ENCODE measurements around the gene ARL8A.
"Not testable (repeated sequence)": the region's sequence is repeated elsewhere in the genome, so short reads cannot be mapped to it uniquely, and the experiment has no call there.

ARL8A gene

DNA sequence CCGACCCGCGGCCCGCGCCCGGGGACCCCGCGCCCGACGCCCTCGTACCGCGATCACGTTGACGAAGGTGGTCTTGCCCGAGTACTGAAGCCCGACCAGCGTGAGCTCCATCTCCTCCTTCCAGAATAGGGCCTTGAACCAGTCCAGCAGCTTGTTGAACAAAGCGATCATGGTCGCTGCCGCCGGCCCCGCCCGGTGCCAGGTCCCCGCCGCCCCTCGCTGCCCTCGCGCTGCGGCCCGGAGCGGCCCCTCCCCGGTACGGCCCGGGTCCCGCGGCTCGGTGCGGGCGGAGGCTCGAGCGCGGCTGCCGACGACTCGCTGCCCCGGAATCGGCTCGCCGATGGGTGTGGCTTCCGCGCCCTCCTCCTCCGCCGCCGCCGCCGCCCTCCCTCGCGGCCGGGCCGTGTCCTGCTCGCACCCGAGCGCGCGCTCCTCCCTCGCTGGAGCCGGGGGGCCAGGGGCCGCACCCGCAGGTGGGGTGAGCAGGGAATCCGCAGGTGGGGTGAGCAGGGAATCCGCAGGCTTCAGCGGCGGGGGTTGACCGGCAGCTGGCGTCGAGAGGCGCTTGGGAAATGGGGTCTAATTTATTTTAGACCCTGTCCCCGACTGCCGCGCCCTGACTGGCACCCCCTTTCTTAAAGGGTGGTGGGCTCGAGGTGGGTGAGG lies at the start of gene ARL8A:
Gene ARL8A (minus strand): TSS at position 336 of the 666 bp plus-strand sequence. CDS start 165 bp downstream, at position 171.
- no peak for DNase-seq

DNA sequence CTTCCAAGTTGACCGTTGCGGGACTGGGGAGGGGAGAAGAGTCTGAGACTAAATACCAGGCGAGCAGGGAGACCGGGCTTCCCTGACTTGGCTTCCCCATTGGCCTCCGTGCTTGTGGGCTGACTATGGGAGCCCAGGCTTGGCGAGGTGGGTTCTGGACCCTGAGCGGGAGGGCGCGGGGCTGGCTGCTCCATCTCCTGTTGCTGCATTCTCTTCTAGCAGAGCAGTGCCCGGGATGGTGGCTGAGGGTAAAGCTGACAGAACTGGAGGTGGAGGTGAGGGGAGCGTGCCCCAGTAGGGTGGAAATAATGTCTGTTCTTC lies 49.8 kb upstream of the ARL8A start:
- DNase-seq, result no peak

DNA sequence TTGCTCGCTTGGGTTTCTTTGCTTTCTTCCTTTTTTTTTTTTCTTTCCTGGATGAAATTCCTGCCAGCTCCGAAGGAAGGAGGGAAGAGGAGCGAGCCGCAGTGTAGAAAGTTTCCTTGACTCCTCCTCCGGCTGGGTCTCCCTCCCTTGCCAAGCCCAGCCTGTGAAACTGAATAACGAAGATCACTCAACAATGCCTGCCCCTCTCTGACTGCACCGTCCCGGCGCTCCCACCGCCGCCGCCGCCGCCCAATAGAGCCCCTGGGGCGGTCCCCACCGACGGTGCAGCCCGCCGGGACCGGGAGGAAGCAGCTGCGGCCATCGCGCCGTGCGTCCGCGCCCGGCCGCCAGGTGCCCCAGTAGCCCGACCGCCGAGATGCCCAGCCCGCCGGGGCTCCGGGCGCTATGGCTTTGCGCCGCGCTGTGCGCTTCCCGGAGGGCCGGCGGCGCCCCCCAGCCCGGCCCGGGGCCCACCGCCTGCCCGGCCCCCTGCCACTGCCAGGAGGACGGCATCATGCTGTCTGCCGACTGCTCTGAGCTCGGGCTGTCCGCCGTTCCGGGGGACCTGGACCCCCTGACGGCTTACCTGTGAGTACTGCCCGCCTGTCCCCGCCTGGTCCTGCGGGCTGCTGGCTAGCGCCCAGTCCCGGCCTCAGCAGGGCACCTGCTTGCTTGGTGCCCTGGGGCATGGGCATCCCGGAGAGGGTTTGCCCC lies 49.2 kb upstream of the ARL8A start, which contains the start of gene LGR6:
Gene LGR6 (plus strand): TSS at position 186 of the 714 bp plus-strand sequence. CDS start 191 bp downstream, at position 377.
- no peak for DNase-seq

DNA sequence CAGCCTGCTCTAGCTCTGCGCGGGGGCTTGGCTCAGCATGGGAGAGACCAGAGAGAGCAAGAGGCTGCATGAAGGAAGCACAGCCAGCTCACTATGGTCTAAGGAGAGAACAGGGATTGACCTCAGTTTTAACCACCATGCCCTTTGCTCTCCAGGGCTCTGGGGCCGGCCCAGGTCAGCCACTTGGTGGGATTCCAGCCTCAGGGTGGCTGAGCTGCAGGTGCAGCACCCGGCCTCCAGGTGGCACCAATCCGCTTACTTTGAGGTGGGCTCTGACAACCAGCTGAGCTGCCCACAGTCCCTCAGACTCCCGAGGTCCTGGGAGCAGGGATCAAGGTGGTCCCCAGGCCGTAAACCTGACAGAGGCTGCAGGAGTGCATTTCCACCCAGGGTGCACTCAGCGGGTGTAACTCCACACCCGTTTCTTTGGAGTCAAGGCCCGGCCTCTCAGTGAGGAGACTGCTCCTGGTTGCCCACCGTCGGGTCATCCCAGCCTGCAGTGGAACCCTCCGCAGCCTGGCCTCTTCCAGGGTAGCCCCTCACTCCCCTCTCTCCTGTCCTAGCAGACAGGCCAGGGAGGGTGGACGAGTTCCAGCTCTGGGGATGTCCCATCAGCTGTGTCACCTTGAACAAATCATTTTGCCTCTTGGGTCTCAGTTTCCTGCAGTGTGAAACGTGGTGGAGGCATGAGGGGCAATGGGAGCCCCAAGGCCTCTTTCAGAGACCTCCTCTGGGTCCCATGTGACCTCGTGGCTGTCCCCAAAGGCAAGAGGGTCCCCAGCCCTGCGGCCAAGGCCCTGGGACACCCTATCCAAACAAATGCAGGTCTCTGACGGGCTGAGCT lies 48.5 kb upstream of the ARL8A start:
- no peak for DNase-seq

DNA sequence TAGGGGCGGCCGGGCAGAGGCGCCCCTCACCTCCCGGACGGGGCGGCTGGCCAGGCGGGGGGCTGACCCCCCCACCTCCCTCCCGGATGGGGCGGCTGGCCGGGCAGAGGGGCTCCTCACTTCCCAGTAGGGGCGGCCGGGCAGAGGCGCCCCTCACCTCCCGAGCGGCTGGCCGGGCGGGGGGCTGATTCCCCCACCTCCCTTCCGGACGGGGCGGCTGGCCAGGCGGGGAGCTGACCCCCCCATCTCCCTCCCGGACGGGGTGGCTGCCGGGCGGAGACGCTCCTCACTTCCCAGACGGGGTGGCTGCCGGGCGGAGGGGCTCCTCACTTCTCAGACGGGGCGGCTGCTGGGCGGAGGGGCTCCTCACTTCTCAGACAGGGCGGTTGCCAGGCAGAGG lies 46.9 kb upstream of the ARL8A start:
- not testable (repeated sequence) for DNase-seq

DNA sequence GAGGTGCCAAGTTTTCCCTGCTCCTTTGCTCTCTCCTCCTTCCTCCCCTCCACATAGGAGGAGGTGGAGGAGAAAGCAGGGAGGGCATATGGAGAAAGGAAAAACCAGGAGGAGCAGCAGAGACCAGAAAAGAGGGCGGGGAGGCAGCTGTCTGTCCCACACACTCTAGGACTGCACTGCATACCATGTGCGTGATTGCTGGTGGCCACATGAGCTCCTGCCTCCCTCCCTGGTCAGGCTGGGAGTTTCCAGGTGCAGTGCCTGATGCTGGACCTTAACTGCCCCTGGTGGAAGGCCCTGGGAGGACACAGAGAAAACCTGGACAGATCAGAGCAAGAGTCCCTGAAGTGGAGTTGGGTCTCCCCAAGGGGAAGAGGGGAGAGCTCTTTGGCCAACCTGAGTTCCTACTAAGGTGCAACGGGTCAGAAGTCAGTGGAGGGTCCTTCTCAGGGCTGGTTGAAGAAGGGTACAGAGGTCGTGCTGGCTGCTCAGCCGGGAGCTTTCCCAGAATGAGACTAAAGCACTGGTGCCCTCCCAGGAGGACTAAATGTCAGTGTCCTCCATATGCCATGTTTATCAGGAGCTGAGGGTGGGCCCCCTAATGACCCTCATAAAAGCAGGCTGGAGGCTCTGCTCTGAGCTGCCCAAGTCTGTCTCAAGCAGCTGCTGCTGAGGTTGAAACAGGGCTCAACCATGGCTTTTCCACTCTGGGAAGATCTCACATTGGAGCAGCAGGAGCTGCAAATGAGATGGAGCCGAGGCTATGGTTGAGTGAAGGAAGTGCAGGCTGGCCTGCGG lies 45.6 kb upstream of the ARL8A start:
- no peak for DNase-seq

DNA sequence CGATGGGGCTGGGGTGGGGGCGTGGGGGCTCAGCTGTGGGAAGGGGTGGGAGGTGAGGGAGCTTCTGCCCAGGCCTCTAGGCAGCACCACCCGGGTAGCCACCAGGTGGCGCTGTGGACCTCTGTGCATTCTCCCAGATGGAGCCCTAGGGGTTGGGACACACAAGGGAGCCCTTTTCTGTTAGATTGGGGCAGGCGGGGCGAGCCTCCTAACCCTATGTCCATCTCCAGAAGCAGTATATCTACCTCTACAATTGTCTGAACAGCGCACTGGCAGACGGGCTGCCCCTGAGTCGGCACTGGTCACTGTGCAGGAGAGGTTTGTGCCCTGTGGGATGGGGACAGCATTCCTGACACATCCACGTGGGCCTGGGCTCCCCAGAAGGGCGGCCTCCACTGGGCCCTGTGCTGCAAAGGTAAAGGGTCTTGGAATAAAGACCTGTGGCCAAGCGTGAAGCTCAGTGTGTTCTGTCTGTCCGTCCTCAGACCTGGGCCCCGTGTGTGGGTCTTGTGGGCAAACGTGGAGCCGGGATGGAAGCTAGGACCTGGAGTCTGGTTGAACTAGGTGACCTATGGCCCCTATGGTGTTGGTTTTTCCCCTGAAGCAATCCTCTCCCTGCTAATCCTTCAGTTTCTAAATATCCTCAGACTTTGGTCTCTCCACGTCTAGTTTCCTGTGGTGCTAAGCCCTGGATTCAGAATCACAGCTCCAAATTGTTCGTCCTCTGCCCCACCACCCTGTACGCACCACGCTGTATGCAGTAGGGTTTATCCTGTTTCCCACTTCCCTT lies 44.7 kb upstream of the ARL8A start:
- DNase-seq, result no peak

DNA sequence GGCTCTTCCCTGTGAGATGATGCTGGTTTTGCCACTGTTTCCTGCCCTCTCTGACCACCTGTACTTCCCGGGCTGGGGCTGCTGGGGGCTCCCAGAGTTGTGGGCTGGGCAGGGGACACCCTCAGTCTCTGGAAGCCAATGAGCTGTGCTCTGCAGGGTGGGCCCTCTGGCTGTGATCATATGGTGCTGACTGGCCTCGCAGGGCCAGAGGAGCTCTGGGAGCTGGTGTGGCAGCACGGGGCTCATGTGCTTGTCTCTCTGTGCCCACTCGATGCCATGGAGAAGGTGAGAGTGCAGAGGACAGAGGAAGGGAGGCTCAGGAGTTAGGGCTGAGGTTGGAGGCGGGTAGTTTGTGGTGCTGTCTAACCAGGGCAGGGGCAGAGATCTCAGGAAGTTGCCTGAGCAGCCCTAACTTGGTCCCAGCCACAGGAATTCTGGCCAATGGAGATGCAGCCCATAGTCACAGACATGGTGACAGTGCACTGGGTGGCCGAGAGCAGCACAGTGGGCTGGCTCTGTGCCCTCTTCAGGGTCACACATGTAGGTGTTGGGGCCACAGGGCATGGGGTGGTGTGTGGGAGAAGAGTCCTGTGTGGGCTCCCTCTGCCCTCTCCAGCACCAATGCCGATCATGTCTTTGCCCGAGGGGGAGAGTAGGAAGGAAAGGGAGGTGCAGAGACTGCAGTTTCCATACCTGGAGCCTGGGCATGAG lies 43.3 kb upstream of the ARL8A start:
- DNase-seq, result no peak

DNA sequence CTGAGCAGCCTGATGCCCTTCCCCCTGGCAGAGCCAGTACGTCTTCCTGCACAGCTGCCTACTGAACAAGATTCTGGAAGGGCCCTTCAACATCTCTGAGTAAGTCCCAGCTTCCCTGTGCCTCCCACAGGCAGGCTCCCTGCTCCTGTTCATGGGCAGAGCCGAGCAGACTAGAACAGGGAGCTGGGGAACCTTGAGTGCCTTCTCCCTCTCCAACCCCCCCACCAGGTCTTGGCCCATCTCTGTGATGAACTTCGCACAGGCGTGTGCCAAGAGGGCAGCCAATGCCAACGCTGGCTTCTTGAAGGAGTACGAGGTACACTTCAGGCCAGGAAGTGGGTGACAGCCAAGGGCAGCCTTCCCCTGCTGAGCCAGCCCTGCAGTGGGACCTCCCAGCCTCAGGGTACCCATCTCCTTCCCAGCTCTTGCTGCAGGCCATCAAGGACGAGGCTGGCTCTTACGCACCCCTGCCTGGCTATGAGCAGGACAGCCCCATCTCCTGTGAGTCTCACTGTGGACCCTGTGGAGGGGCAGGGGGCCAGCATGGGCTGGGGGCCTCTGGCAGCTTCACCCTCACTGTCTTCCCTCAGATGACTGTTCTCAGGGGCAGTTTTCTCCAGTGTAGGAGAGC lies 42.6 kb upstream of the ARL8A start:
- no peak for DNase-seq

DNA sequence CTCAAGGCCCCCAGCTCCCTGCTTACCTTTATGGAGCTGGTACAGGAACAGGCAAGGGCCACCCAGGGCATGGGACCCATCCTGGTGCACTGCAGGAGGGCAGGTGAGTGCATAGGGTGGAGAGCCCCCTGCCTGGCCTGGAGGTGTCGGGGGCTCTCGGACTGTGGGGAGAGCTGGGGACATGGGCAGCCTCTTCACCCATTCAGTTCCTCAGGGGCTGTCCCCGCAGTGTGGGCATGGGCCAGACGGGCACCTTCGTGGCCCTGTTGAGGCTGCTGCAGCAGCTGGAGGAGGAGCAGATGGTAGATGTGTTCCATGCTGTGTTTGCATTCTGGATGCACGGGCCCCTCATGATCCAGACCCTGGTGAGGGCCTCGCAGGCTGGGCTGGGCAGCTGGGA lies 41.8 kb upstream of the ARL8A start:
- DNase-seq, result no peak

DNA sequence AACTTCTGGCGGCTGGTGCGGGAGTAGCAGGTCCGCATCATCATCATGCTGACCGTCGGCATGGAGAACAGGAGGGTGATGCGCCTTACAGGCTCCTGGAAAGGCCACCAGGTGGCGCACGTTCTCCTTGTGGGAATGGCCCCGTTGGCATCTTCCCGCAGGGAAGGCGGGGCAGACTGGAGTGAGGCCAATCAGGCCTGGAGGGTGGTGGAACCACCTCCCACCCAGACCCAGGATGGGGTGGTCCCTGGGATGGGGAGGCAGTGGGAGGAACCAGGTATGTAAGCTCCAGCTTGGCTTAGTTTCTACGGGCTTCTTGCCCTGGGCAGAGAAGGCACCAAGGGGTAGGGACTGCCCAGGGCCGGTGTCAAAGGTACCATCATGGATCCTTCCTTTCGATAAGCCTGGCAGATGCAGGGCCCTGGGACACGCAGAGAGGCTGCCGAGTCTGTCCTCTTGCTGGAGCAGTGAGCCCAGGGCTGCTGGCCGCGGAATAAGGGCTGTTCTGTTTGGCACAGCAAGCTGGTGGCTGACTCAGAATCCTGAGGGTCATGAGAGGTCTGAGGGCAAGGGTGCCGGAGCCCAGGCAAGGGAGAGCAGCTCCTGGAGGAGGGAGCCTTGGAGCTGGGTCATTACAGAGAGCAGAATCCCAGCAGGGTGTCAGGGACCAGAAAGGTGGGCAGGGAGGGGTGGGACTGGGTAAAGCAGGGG lies 40.4 kb upstream of the ARL8A start:
- peak; percentile 43 for DNase-seq

DNA sequence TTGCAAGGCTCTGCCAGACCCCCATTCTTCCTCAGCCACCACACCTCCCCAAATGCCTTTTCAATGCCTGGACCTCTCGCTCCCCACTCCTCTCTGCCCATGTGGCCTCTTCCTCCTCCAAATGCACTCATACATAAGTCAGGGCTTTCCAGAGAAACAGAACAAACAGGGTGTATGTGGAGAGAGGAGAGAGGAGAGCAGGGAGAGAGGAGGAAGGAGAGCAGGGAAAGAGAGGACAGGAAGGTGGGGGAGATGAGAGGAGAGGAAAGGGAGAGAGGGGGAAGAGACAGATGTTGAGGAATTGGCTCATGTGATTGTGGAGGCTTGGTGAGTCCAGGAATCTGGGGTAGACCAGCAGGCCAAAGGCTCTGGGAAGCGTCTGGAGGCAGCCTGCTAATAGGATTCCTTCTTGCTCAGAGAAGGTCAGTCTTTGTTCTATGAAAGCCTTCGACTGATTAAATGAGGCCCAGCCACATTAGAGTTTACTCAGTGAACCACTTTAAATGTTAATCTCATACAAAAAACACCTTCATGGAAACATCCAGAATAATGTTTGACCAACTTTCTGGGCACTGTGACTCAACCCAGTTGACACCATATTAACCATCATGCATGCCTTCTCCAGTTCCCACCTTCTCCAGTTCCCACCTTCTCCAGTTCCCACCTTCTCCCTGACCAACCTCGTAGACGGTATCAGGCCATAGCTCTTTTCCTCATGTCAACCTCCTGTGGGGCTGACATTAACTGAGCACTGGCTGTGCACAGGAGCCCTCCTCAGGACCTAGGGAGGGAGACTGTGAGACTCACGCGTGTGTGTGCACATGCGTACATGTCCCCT lies 37.7 kb upstream of the ARL8A start:
- DNase-seq, result no peak

DNA sequence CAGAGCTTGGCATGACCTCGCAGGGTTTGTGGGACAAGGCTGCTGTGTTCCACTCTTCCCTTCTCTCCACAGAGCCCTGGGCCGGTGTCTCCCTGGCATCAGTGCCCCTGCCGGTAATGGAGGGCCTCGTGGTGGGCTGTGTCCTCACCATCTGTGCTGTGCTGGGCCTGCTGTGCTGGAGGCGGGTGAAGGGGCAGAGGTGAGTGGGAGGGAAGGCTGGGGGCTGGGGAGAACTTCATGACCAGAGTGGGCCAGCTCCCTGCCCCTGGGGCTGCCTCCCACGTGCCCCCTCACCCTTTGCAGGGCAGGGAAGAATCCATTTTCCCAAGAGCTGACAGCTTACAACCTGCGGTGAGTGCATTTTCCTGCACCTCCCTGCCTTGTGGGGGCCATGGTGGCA lies 37.0 kb upstream of the ARL8A start:
- DNase-seq, result no peak

DNA sequence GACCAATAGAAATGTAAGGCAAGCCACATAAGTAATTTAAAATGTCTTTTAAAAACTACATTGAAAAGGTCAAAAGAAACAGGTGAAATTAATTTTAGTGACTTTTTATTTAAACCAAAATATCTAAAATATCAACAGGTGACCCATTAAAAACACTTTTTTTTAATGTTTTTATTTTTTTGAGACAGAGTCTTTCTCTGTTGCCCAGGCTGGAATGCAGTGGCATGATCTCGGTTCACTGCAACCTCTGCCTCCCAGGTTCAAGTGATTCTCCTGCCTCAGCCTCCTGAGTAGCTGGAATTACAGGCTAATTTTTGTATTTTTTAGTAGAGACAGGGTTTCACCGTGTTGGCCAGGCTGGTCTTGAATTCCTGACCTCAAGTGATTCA lies 36.2 kb upstream of the ARL8A start:
- DNase-seq, result not testable (repeated sequence)

DNA sequence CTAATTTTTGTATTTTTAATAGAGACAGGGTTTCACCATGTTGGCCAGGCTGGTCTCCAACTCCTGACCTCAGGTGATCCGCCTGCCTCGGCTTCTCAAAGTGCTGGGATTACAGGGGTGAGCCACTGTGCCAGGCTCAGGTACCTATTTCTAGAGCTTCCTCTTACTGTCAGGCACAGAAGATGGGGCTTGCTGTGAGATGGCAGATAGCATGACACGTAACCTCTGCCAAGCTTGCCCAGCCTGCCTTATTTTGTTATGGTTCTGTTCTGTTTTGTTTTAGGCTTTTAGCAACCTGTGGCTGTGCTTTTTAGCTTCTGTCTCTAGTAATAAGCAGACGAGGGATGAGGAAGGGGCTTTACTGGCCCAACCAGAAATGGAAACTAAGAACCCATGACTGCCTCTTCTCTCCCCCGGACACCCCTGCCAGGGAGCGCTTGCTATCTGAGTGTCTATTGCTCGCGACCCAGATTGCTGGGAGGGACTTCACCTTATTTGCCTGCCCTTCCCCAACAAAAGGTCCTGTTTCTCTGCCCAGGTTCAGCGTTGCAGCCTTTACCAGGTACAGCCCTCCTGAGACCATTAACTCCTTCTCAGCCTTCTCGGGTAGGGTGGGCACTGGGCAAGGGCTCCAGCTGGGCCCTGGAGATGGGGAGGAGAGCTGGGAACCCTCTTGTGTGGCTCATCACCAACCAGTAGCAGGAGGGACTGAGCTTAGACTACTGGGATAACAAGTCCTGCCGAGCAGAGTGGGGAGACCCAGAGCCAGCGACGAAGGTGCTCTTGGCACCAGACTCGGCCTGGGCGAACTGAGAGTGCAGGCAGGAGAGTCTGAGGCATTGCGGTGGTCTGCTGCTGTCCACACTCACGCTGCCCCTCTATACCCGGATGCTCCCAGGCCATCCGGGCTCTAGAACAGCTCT lies 35.6 kb upstream of the ARL8A start:
- no peak for DNase-seq

DNA sequence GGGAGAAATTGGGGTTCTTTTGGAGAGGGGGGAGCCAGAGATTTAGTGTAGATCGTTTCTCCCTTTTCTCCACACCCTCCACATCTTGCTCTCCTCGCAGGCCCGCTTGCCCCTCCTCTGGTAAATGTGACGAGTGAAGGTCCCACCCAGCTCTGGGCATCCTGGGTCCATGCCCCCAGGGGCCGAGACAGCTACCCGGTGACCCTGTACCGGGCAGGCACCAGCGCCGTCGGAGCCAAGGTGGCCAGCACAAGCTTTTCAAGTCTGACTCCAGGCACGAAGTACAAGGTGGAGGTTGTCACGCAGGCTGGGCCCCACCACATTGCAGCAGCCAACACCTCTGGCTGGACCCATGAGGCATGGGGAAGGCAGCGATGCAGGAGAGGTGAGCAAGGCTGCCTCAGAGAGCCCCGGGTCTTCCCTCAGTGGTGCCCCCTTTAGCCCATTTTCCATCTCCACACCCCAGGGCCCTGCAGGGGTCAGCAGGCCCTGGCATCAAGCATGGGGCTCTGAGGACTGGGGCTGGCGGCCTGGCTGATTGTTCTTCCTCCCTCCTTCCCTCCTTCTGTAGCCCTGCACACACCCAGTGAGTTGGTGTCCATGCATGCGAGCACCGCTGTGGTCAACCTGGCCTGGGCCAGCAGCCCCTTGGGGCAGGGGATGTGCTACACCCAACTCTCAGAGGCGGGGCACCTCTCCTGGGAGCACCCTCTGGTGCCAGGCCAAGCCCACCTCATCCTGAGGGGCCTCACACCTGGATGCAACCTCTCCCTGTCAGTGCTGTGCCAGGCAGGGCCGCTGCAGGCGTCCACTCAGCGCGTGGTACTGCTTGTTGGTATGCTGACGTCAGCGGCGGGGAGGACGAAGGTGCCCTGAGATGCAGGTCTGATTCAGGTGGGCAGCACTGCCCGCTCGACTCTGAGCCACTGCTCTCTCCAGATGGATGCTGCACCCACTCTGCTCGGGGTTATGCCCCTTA lies 32.7 kb upstream of the ARL8A start:
- no peak for DNase-seq

DNA sequence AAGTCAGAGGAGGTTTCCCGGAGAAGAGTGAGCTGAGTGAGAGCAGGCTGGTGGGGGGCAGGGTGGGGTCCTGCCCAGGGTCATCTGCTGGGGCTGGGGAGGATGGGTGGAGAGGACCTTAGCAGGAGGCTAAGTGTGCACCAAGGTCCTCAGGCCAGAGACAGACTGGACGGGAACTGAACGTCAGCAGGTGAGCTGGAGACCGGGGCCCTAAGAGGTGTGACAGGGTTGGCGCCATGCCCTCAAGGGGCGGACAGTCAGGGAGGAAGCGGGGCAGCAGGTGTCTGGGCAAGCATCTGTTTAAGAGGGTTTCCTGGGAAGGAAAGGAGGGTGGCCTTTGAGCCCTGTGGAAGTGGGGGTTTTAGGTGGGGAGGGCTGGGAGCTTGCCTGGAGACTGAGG lies 29.5 kb upstream of the ARL8A start:
- DNase-seq, result no peak

Data from NCI-H2081 treated with DMSO at 0.1 percent for 48 hours (cell line).